HG02884 (cell line): ENCODE data around the gene HOXC6.
"Not testable (repeated sequence)": the region's sequence is repeated elsewhere in the genome, so short reads cannot be mapped to it uniquely, and the experiment has no call there.

ENCODE experiments used
- ATAC-seq: cut with Tn5 transposase; IDR thresholded peaks from one replicate; pipeline ENCODE4 v1.9.1; 2021; ENCODE audit warnings: mild to moderate bottlenecking, moderate library complexity; ENCODE audit not compliant: unreplicated experiment

Gene HOXC6

DNA sequence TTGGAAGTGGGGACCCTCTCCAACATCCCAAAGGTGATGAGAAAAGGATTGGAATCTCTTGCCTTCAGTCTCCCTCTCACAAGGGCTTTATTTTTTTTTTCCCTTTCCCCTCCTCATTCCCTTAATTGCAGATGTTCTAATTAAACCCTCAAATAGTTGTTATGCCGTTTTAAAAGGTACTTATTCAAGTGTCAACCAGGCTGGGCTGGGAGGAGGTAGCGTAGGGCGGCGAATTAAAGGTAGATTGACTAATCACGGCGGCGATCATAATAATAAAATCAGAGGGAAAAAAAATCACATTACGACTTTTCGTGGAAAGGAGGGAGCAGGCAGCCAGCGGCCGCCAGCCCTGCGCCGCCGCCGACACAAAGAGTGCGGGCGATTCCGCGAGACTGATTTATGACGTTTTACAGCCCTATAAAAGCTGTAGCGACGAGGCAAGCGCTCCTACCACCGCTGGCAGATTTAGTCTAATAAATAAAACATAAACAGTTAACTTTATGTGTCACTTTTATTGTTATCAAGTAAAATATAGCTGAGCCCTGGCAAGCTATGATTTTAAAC lies 23.7 kb downstream of the HOXC6 start:
- ATAC-seq = no peak

DNA sequence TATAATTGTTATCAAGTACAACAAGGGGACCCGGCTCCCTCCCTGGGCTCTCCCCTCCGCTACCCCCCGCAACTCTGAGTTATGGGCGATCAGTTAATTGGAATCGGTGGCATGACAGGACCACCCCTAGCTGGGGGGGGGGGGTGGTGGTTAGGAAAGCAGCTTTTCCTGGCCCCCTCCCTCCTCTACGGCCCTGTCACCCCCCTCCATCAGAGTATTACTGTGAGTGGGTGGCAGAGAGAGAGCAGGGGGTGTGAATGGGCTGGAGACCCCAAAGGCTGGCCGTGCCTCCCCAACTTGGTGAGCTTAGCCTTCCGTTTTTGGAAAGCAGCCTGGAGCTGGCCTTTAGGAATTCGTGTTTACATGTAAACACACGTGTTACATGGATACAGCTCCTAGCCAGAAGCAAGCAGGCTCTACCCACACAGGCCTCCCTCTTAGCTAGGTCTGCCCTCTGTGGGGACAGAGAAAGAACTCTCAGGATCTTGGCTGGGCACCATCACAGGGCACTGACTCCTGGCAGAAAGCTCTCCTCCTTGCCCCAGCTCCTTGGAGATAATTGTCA lies 24.3 kb downstream of the HOXC6 start:
- no peak for ATAC-seq

DNA sequence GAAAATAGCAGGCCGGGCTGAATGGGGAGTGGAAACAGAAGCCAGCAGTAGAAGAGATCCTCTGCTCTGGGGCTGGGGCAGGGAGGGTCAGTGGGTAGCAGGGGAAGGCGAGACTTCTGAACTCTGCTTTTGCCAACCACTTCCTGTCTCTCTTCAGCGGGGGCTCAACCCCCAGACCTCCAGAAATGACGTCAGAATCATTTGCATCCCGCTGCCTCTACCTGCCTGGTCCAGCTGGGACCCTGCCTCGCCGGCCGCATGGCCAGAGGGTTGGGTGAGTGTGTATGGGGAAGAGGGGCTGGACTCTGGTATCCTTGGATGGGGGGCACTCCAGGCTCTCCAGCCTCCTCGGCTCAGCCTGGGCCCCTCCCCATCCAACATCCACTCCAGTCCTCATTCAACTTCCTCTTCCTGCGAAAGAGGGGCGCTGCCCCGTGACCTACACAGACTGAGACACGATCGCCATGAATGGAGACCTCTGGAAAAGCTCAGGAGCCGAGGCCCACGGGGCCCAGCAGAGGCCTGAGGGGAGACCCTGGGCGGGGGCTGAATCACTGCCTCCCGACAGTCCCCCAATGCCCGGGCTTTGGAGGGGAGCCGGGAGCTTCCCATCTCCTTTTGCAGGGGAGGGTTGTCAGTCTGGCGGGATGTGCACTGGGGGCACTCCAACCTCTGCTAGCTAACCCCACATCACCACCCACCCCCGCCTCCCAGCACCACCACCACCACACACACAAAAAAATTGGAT lies 24.9 kb downstream of the HOXC6 start:
- peak; percentile 59 for ATAC-seq

DNA sequence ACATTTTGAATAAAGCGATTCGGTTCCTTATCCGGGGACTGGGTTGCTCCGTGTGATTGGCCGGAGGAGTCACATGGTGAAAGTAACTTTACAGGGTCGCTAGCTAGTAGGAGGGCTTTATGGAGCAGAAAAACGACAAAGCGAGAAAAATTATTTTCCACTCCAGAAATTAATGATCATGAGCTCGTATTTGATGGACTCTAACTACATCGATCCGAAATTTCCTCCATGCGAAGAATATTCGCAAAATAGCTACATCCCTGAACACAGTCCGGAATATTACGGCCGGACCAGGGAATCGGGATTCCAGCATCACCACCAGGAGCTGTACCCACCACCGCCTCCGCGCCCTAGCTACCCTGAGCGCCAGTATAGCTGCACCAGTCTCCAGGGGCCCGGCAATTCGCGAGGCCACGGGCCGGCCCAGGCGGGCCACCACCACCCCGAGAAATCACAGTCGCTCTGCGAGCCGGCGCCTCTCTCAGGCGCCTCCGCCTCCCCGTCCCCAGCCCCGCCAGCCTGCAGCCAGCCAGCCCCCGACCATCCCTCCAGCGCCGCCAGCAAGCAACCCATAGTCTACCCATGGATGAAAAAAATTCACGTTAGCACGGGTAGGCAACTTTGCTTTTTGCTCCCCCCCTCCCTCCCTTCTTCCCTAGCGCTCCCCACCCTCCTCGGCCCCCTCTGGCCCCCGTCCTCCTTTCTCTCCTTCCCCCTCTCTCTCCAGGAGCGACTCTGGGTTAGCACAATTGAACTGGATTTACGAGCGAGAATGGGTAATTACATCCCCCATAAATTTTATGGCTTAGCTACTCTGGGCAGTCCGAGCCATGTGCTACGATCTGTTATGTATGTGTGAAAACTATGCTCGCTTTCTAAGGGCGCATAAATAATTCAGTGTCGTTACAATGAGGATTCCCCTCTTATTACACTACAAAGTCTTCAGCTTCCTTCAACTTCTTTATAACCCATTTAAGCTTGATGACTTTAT lies 25.8 kb downstream of the HOXC6 start, which contains the start of gene HOXC4:
Gene HOXC4, plus strand, starts transcription at position 85 of the 991 bp plus-strand sequence. Its CDS starts 88 bp downstream, at position 173.
- ATAC-seq = no peak

DNA sequence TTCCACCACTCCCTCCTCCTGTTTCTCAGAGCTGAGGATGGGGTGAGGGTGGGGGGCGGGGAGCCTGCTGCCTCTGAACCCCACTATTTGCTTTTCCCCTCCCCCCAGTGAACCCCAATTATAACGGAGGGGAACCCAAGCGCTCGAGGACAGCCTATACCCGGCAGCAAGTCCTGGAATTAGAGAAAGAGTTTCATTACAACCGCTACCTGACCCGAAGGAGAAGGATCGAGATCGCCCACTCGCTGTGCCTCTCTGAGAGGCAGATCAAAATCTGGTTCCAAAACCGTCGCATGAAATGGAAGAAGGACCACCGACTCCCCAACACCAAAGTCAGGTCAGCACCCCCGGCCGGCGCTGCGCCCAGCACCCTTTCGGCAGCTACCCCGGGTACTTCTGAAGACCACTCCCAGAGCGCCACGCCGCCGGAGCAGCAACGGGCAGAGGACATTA lies 26.5 kb downstream of the HOXC6 start:
- no peak for ATAC-seq

DNA sequence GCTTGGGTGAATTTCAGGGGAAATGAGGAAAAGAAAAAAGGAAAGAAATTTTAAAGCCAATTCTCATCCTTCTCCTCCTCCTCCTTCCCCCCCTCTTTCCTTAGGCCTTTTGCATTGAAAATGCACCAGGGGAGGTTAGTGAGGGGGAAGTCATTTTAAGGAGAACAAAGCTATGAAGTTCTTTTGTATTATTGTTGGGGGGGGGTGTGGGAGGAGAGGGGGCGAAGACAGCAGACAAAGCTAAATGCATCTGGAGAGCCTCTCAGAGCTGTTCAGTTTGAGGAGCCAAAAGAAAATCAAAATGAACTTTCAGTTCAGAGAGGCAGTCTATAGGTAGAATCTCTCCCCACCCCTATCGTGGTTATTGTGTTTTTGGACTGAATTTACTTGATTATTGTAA lies 27.3 kb downstream of the HOXC6 start:
- ATAC-seq = no peak

DNA sequence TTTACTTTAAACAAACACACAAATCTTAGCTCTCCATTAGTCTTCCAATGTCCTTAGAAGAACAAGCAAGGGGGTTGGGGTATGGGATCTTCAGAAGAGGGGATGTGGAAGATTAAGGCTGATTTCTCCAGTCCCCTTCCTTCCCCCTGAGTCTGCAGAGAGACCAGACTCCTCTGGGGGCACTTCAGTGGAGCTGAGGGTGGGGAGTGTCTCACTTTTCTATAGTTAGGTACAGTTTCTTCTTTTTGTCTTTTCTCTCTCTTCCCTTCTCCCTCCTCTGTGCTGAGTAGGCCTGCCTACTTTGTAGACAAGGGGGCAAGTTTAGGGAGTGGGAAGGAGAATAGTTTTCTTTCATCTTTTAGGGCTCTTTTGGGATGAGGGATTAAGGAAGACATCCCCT lies 27.9 kb downstream of the HOXC6 start:
- no peak for ATAC-seq

DNA sequence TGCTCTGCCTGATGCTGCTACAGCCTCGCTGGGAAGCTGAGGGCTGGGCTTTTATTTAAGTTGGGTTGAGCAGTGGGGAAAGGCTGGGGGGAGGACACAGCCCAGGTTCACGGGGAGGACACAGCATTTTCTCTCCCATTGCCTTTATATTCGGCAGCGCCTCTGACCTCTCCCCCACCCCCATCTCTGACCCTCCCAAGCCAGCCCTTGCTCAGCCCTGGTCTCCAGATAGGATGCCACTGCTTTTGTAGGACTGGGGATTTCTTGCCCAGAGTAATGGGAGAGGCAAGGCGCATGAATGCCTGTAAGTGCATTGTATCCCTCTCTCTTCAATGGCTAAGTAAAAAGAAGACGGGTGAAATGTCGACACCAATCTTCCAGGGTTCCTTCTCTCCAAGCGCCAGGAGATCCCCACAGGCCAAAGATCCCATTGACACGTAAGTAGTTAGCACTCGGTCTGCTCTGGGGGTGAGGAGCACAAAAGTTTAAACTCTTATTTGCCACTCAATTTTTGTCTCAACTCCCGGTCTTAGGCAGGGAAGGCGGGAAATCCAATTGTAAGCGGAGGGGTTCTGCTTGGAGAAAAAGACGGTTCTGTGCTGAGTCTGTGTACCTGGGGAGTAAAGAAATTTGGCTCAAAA lies 30.0 kb downstream of the HOXC6 start:
- no peak for ATAC-seq

DNA sequence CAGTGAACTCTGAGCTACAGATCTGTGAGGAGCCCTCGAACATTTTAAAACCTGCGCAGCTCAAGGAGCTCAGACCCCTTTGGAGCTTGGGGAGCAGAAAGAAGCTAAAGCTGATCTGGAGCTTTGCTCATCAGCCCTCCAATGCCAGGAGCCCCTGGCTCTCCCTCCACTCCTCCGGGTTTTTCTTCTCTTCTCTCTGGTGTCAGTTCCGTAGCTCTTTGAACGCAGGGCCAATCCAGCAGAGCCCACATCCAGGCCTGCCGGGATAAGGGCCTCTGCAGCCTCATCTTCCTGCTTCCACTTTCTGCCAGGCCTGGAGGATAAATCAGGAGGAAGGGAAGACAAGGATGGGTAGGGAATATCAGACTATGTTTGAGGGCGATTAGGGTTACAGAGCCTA lies 31.4 kb downstream of the HOXC6 start:
- ATAC-seq = no peak

DNA sequence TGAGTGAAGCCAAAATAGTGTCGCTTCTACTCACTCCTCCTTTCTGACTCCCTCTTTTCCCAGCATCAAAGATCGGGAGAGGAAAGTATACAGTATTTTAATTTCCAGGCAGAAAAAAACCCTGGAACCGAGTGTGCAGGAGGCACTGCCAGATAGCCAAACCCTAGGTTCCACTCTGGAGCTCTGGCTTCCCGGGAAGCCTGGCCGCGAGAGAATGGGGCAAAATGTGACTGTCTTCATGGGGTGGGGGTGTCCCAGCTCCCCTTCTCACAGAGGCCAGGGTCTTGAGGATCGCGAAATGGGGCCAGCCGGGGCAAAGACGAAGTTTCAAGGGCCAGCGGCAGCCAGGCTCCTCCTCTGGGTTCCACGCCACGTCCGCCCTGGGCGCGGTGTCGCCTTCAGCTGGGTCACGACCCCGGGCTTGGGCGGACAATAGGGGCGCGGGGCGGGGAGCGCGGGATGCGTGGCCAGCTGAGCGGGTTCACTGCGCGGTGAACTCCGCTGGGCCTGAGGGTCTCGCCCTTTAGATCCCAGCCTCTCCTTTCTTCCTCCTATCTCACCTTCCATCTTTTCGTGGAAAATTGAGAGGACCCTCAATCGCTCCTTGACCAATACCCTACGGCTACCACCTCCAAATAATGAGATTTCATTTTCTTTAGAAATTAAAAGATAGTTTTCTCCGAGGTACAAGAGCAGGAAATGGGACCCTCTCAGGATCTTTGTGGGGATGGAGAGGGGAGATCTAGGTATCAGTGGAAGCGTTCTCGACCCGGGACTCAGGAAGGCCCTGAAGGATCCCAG lies 32.1 kb downstream of the HOXC6 start:
- no peak for ATAC-seq

DNA sequence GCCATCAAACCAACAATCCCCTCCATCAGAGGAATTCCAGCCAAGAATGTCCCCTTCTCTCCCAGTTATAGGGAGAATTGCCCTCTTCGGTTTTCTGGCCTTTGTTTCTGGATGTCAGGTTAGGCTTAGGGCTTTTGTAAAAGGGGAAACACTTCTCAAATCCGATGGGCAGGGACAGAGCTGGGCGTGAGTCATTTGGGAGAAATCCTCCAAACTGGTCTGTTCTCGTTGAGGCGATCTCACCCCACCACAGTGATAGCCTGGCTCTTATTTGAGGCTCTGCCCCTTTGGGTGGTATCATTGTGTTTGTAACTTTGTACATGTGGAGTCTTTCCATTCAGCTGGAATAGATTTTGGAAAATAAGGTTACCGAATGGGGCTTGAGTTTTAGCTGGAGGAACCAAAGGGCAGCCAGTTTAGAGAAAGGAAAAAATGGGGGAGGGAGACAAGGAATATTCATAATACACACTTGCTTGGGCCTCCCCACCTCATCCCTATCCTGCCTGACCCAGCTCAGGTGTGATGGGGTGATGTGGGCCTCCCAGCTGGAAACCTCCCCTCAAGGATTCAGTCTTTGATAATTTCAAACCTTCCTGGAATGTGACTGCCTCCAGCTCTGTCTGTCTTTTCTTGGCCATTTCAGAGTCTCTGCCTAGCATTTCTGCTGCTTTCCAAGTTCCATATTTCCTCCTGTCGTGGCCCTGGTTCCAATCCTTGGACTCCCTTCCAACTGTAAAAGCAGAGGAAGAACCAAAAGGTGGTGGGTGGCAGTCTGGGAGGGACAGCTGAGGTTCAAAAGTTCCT lies 32.9 kb downstream of the HOXC6 start:
- no peak for ATAC-seq

DNA sequence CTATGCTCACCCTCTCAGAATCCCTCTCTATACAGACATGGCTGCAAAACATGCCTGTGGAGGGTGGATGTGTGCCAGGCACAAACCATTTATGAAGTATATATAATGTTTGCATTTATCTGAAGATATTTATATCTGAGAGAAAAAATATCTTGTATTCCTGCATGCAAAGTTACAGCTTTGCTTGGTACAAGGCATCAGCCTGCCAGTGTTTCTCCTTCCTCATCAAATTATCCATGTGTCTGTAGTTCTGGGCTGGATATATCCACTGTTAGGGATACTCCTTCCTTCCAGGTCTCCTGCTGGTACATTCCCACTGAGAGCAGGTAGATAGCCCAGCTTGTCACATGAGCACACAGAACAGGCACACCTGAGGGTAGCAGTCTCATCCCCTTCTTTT lies 37.4 kb downstream of the HOXC6 start:
- ATAC-seq = no peak

DNA sequence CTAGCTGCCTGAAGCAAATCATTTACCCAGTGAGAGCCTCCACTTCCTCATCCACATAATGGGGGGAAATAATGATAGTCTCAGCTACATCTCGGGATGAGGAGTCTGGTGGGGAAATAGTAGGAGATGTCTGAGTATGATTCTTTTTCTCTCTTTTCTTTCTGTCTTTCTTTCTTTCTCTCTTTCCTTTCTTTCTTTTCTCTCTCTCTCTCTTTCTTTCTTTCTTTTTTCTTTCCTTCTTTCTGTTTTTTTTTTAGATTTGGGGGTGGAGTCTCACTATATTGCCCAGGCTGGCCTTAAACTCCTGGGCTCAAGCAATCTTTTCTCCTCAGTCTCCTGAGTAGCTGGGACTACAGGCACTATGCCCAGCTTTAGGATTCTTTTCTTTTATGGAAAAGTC lies 38.2 kb downstream of the HOXC6 start:
- ATAC-seq = no peak

DNA sequence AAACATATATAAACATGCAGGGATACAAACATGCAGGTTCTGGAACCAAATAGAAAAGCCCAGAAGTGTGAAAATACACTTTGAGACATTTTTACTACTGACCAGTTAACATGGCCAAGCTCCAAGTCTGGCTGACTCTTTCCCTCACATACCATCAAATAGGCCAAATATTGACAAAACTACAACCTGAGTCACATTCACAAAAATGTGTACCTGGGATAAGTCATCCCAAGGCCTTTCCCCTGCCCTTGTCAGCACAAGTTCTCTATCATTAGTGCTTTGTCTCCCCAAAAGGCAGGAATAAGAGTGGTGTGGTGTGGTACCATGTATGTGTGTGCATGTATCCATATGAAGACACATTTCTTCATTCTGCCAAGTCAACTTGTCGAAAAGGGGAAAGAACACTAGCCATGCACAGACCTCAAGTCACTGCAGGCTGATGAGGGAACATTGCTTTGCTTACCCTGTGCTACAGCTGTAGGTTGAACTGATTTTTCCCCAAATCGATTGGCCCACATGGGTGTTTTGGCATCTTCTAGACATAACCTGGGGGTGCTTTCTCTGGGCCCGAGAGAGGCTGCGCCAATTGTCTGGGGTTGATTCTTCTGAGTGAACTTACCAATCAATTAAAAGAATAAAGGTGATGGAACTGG lies 40.3 kb downstream of the HOXC6 start:
- ATAC-seq = no peak

DNA sequence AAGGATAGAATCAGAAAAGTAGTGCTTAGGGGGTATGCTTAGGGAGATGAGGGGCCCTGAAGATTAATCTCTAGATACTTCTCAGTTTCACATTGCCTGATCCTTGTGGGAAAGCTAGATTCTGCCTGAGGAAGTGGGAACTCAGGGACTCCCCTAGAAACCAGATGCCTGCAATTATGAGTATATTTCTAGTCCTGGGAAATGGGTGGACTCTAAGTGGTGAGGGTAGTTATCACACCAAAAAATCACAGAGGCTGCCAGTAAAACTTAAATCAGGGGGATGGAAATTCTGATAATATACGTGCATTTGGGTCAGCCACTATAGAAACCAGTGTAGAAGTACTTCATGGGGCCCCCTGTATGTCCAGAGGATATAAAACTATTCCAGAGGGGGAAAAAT lies 43.7 kb downstream of the HOXC6 start:
- ATAC-seq = no peak

DNA sequence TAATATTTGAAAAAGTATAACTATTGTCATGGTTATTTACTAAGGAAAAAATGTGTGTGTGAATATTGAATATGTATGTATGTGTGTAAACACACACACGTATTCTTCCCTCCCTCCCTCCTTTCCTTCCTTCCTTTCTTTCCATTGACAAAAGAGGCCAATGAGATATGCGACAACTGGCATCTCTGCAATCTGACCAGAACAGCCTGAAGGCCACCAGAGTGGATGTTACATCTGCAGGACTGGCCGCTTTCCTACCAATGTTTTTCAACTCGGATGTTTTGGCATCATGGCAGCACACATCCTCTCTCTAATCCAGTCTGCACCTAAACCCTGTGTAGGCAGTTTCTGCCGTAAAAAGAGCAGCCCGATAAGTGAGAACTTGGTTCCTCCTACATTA lies 46.1 kb downstream of the HOXC6 start:
- no peak for ATAC-seq

DNA sequence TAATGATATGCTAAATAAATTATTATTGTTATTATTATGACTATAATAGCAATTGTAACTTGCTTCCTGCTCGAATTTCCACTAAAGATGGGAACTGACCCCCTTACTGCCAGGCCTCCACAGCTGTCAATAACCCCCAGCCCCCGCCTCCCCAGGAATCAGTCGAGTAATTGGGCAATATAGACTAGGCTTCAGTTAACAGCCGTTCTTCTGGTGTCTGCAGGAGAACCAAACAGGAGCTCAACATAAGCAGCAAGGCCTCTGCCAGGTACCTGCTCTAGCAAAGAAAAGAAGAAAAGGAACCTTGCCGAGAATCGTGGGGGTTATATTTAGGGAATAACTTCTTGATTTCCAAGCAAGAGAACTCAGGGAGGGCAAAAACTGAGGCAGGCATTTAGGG lies 47.2 kb downstream of the HOXC6 start:
- no peak for ATAC-seq

DNA sequence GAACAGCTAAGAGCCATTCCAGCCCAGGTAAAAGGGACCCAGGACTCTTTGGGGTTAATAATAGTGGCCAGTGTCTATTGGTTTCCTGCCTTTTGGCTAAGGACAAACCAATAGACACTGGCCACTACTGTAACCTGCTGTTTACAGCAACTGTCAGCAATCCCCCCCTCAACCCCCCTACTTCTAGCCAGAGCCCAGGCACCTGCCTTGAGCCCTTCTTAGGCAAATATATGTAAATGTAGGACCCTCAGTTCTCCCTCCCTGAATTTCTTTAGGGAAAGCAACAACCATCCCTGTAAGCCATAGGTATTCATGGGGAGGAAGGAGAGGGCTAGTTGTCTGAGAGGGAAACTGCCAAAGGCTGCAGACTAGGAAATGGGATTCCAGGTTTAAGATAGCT lies 47.7 kb downstream of the HOXC6 start:
- ATAC-seq = no peak

DNA sequence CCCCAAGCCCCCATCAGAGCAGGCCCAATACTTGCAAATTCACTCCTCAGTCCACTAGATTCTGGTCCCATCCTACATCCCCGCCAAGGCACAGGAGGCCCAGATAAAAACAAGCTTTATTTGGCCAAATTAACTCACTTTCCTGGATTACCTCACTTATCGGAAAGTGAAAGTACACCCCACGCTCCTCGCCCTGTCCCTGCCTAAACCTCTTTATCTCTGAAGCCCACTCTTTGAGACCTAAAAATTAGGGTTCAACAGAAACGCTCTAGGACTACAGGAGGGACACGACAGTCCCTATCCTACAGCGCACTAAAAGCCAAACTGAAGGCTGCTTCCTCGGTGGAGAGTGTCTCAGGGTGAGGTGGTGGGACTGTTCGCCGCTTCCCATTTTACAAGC lies 49.6 kb downstream of the HOXC6 start:
- not testable (repeated sequence) for ATAC-seq
